SU-DHL-6 (cell line): Measurements from ENCODE around the gene TAS2R60.

Experiments used
- CTCF ChIP-seq: fragments of 200-600 bp; sonication (generic); IDR thresholded peaks from one replicate; pipeline ENCODE4 v1.5.1; 2017; ENCODE audit warnings: antibody characterized with exemption, mild to moderate bottlenecking, low read length, moderate library complexity; ENCODE audit not compliant: insufficient read depth, poor library complexity, severe bottlenecking
- EZH2phosphoT487 ChIP-seq: fragments of 200-600 bp; sonication (generic), shearing (Covaris generic); conservative IDR thresholded peaks from 2 replicates; pipeline ENCODE4 v1.6.1; 2018; ENCODE audit warnings: mild to moderate bottlenecking, antibody characterized with exemption, low read length, moderate library complexity, mixed read lengths

DNA sequence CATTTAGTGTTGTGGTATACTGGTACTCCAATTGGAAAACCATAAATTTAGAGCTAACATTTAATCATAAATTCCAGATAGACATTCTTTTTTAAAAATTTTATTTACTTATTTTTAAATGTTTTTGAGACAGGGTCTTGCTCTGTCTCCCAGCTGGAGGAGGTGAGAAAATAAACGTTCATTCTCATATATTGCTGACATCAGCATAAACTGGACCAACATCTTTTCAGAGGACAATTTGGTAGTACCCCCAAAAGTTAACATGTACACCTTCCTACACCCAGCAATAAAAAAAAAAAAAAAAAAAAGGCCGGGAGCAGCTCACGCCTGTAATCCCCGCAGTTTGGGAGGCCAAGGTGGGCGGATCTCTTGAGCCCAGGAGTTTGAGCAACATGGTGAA lies 5.2 kb downstream of the TAS2R60 start:
- no peak for TF ChIP-seq CTCF
- TF ChIP-seq EZH2phosphoT487 = no peak
